GM18870 (cell line): ENCODE measurements around the gene REST.
"Not testable (repeated sequence)": the region's sequence is repeated elsewhere in the genome, so short reads cannot be mapped to it uniquely, and the experiment has no call there.

Source experiments
- ATAC-seq: cut with Tn5 transposase; IDR thresholded peaks from one replicate; pipeline ENCODE4 v1.9.1; 2021; ENCODE audit warnings: moderate library complexity; ENCODE audit not compliant: unreplicated experiment

Gene REST

GRCh38 chr4:56907489-56908205, at the start of gene REST:
REST (plus strand) TSS chr4:56907900; CDS start chr4:56910639, 2,739 bp downstream.
- peak; percentile 38 for ATAC-seq

DNA sequence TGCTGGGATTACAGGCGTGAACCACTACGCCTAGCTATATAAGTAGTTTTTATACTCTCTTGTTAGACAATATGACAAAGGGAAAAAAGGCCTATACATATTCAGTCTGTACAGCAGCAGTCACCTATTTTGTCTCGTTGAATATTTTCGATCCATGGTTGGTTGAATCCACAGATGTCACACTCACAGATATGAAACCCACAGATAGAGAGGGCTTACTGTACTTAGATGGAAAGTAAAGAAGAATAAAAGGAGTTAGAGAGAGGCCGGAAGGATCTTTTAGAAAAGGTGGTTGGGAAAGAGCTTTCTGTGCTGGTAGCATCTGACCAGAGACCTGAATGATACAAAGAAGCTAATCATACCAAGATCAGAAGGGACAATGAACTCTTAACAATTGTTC, 47.9 kb upstream of the REST start:
- peak; percentile 79 for ATAC-seq

DNA sequence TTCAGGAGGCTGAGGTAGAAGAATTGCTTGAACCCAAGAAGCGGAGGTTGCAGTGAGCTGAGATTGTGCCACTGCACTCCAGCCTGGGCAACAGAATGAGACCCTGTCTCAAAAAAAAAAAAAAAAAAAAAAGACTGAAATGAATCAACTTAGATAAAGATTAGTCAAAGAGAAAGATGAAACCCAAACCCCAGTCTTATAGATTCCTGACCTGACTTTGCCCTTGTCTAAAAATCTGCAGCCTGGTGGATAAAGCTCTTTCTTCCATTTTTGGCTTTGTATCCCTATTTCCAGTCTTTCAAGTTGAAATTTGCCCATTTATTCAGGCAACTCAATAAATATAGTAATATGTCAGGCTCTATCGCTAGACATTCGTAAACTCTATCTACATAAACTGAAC, 46.9 kb upstream of the REST start:
- peak; percentile 43 for ATAC-seq

DNA sequence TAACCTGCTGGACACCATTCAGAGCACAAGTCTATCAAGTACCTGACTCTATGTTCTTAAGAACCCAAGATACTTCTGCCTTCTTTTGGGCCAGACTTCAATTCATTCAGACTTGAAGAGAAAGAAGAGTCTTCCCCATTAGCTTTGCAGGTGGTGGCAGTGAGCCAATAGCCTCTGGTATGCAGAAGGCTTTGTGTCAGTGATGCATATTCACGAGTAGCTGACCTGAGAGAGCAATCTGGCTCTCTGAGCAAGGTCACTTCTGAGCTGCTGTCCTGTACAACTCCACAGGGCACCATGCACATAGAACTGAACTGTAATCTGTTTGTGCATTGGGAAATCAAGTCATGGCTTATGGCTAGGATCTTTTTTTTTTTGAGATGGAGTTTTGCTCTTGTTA, 46.3 kb upstream of the REST start:
- no peak for ATAC-seq

- ATAC-seq, result no peak
Measured at GRCh38 chr4:56863441-56864139, 44.1 kb upstream of the REST start.

GRCh38 chr4:56870946-56871345, 36.8 kb upstream of the REST start:
- no peak for ATAC-seq

GRCh38 chr4:56871371-56871866, 36.3 kb upstream of the REST start:
- ATAC-seq, result no peak

GRCh38 chr4:56874166-56874565, 33.5 kb upstream of the REST start:
- no peak for ATAC-seq

- ATAC-seq, result no peak
Measured at GRCh38 chr4:56874923-56875322, 32.8 kb upstream of the REST start.

DNA sequence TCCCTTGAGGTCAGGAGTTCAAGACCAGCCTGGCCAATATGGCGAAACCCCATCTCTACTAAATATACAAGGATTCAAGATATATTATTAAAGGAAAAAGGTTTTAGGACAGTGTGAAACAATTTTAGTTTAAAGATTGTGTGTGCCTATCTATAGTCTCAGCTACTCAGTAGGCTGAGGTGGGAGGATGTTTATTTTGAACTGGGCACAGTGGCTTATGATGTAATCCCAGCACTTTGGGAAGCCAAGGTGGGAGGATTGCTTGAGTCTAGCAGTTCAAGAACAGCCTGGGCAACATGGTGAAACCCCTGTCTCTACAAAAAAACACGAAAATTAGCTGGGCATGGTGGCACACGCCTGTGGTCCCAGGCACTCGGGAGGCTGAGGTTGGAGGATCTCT, 31.4 kb upstream of the REST start:
- no peak for ATAC-seq

DNA sequence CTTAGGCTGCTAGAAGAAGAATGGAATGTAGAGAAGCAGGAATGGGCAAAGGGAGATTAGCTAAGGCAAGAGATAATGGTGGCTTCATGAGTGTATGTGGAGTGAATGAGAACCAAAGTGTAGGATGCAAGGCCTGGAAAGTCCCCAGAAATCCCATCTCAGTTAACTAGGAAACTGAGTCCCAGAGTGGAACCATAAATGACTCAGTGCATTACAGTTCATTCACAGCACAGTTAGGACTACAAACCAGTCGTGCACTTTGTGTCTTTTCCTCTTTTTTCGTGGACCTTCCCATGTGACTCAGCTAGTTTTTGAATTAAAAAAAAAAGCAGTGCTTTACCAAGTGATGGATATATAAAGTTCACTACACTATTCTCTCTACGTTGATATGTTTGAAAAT, 27.7 kb upstream of the REST start:
- no peak for ATAC-seq

- no peak for ATAC-seq
Measured at GRCh38 chr4:56880572-56880971, 27.1 kb upstream of the REST start.

- ATAC-seq, result not testable (repeated sequence)
Measured at GRCh38 chr4:56884511-56884910, 23.2 kb upstream of the REST start.

- ATAC-seq, result no peak
Measured at GRCh38 chr4:56892691-56893090, 15.0 kb upstream of the REST start.

DNA sequence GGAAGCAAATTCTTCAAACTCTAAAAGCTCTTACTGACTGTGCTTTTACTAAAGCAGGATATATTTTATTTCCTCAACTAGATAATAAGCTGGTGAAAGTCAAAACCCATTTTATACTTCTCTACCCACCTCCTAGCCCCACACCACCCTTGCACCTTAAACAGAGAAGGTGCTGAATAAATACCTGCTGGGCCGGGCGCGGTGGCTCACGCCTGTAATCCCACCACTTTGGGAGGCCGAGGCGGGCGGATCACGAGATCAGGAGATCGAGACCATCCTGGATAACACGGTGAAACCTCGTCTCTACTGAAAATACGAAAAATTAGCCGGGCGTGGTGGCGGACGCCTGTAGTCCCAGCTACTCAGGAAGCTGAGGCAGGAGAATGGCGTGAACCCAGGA, 9.9 kb upstream of the REST start:
- not testable (repeated sequence) for ATAC-seq

- ATAC-seq, result not testable (repeated sequence)
Measured at GRCh38 chr4:56900186-56900585, 7.5 kb upstream of the REST start.

DNA sequence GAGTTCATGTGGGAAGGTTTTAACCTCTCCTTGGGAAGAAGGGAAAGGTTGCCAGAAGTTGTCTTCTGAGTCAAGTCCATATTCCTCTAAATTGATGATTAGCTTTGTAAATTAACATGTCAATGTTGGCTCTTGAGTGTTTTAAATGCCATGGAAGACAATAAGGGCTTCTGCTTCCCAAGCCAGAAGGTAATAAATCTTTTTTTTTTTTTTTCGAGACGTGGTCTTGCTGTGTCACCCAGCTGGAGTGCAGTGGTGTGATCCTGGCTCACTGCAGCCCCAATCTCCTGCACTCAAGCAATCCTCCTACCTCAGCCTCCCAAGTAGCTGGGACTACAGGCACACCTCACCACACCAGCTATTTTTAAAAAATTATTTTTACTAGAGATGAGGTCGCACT, 5.0 kb upstream of the REST start:
- ATAC-seq, result no peak

GRCh38 chr4:56905796-56906195, 1.9 kb upstream of the REST start:
- no peak for ATAC-seq

DNA sequence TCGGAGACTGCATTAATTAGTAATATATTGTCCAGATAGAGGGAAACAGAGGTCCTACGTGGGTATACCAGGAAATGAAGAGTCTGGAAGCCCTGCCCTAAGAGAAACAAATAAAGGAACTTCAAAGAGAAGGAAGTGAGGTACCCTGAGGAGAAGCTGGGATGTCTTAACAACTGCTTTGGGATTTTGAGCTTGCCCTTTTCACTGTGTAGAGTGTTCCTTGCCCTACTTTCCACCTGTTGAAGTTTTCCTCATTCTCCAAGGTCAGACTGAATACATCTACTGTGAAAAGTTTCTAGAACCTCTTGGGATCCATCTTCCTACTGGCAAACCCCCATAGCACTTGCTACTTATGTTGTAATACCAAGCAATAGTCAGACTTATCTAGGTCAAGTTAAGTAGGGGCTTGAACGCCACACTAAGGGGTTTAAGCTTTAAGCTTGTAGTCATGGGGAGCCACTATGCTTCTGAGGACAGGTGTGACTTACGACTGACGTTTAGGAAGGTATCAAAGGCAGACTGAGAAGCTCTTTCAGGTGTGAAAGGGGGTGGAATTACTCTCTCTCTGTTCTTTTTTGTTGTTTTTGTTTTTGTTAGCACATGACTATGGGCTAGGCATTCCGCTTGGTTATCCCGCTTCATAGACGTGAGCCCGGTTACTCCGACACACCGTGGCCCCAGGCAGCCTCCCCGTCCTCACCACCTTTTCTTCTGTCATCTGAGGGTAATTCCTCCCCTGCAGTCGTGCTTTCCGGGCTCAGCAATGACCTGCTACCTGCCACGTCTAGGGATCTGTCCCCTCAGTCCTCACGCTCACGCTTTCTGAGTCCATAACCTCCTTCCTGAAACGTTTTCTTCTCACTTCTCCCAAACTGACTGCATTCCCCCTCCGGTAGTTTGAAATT, 959 bp upstream of the REST start:
- no peak for ATAC-seq

GRCh38 chr4:56908206-56909085, 746 bp downstream of the REST start:
- peak; percentile 43 for ATAC-seq
